ENCODE data around the gene CCN6. TPM values are rescaled to one million over a fixed set of nuclear protein-coding genes. Genes with fewer than 3 reads are reported as not detected.

CCN6 gene
- total RNA-seq, 2 experiments from 2014 or later = not detected

DNA sequence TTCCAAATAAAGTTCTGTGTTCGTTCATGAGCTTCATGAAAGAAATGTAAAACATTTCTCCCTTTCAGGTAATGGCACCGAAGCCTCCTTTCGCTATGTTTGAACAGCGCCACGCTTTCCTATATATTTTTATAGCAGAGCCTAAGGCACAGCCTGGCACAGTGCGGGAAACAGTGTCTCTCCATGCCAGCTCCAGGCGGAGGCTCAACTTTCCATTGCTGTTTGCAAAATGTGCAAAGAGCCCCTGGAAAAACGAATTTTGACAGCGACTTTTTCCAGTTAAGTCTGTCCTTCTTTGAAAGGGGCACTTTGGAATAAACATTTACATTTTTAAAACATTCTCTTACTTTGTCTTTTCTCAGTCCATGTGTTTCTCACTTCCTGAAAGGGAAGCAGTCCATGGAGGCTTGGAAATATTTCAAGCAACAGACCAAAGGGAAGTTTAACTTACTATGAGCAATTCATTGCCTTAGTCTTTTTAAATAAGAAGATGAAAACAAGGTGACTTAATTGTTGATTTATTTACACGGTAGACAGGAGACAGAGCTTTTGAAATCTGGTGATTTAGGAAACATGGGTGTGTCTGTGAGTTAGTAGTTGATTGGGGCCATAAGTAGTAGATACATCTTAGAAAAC lies 769 bp downstream of the CCN6 start:
- no peaks in the 10 kb centered on the region for H3K4me1 Mint-ChIP-seq (ENCODE audit: low read depth)
- no peaks in the 10 kb centered on the region for H3K9me3 Mint-ChIP-seq (ENCODE audit: insufficient read depth)
- ATAC-seq = no peak
- no peak overlapping the region for H3K4me3 Mint-ChIP-seq
- ChIA-PET CTCF (no interaction called here), POLR2A (no interaction called here)
- H3K27me3 Mint-ChIP-seq (ENCODE audit: low read depth) = peaks cover 8% of the 10 kb centered on the region
- no peak overlapping the region for H3K27ac Mint-ChIP-seq
- no peaks in the 10 kb centered on the region for H3K36me3 Mint-ChIP-seq (ENCODE audit: low read depth)
- no peak for DNase-seq

DNA sequence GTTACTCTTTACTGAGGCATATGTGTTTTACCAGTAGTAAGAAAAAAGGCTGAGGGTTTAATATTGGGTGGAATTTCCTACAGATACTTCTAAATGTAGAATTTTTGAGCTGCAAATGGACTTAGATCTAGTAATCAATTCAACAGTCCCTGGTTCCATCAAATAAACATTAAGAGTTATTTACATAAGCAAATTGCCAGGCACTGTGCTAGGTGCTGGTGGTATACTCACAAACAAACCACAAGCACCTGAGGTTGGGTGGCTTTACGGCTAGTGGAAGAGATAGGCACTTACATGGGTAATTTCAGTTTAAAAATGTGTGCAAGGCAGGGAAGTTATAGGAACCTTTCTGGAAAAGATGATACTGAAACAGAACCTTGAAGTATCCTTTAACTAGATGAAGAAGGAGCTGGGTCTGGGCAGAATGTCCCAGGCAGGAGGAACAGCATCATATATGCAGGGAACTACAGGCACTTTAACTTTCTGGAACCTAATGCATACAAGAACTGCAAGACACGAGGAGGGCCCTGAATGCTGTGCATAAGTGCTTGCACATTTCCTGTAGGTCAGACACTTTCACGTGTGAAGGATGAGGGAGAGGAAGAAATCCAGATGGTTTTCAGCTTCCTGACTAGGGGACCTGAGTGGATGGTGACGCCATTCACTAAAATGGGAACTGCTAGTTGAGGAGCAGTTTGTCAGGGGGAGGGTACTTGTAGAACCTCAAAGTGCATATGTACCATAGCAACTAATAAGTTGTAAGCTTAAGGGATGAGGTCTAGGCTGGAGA lies 4.5 kb downstream of the CCN6 start:
- Mint-ChIP-seq H3K27me3 (ENCODE audit: low read depth) (peaks cover 5% of the 10 kb centered on the region), H3K4me3 (no peak overlapping the region), H3K4me1 (ENCODE audit: low read depth) (no peaks in the 10 kb centered on the region), H3K27ac (no peak overlapping the region), H3K36me3 (ENCODE audit: low read depth) (no peaks in the 10 kb centered on the region), H3K9me3 (ENCODE audit: insufficient read depth) (no peaks in the 10 kb centered on the region)
- POLR2A ChIA-PET = no interaction called here
- CTCF ChIA-PET = interaction anchor here (2.0 kb wide), 1 partner anchor 105 kb away, joined by 8 read pairs; no protein-coding TSS in a partner anchor
- DNase-seq (no peak), ATAC-seq (no peak)

DNA sequence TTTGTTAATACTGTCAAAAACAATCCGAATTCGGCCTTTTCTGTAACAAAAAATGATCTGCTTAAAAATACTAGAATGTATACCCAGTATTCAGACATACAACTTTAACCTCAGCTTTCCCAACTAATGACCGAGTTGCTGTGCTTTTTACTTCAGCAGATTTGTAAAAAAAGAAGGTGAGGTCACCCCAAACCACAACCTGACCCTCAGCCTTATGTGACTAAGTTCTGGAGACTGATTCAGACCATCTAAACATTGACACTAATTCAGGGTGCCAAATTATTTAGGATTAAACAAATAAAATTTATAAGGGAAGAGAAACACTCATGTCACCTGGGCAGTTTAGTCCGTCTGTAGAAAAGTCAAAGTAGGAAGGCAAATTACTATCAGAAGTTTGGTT lies 7.7 kb downstream of the CCN6 start:
- CTCF ChIA-PET = interaction anchor here (0.8 to 1.5 kb wide), 4 partner anchors 11 to 102 kb away, joined by 3 to 7 read pairs (median 4); no protein-coding TSS in a partner anchor
- no peak overlapping the region for H3K4me3 Mint-ChIP-seq
- no peaks in the 10 kb centered on the region for H3K36me3 Mint-ChIP-seq (ENCODE audit: low read depth)
- POLR2A ChIA-PET = interaction anchor here (0.8 kb wide), 1 partner anchor 26 kb away, joined by 3 read pairs; the partner anchor contains the start of genes FAM229B and TUBE1
- no peak for DNase-seq
- H3K9me3 Mint-ChIP-seq (ENCODE audit: insufficient read depth) = no peaks in the 10 kb centered on the region
- peaks cover 10% of the 10 kb centered on the region for H3K27me3 Mint-ChIP-seq (ENCODE audit: low read depth)
- H3K27ac Mint-ChIP-seq = no peak overlapping the region
- ATAC-seq = no peak
- no peaks in the 10 kb centered on the region for H3K4me1 Mint-ChIP-seq (ENCODE audit: low read depth)

- Mint-ChIP-seq H3K4me3 (no peak overlapping the region), H3K27ac (no peak overlapping the region), H3K4me1 (ENCODE audit: low read depth) (no peaks in the 10 kb centered on the region), H3K27me3 (ENCODE audit: low read depth) (peaks cover 10% of the 10 kb centered on the region), H3K9me3 (ENCODE audit: insufficient read depth) (no peaks in the 10 kb centered on the region), H3K36me3 (ENCODE audit: low read depth) (no peaks in the 10 kb centered on the region)
- ATAC-seq = no peak
- DNase-seq = no peak
- ChIA-PET POLR2A (interaction anchor here (0.7 to 1.1 kb wide), 2 partner anchors 24 to 198 kb away, joined by 3 to 4 read pairs; partner anchors contain the start of genes FAM229B and TUBE1), CTCF (interaction anchor here (1.3 kb wide), 2 partner anchors 13 to 585 kb away, joined by 3 read pairs; no protein-coding TSS in a partner anchor)
Measured at GRCh38 chr6:112062966-112063365, 9.1 kb downstream of the CCN6 start.

DNA sequence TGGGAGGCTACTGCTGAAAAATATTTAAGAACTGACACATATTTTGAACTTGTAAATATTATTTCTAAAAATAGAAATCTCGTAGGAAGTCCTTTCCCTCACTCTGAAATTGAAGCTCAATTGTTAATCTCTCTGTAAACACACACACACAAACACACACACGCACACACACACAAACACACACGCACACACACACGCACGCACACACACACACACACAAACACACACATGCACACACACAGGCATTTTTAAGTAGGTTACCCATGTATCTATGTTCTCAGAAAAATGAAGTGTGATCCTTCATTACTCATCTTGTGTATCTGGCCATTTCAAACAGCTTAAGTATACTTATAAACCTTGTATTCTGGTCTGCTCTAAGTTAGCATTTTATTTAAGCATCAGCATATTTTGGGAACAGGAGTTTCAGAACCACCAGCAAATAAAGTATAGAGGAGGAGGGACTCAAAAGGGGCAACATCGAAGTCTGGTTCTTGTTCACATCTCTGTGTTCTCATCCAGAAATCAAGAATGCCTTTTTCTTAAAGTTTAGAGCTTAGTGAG lies 11.6 kb downstream of the CCN6 start:
- Mint-ChIP-seq H3K27me3 (ENCODE audit: low read depth) (peaks cover 10% of the 10 kb centered on the region), H3K9me3 (ENCODE audit: insufficient read depth) (no peaks in the 10 kb centered on the region), H3K36me3 (ENCODE audit: low read depth) (peaks cover 3% of the 10 kb centered on the region), H3K4me1 (ENCODE audit: low read depth) (no peaks in the 10 kb centered on the region), H3K27ac (no peak overlapping the region), H3K4me3 (no peak overlapping the region)
- ATAC-seq (no peak), DNase-seq (no peak)
- CTCF ChIA-PET = interaction anchor here (0.9 to 1.7 kb wide), 2 partner anchors 15 to 20 kb away, joined by 3 to 8 read pairs; no protein-coding TSS in a partner anchor
- POLR2A ChIA-PET = no interaction called here

DNA sequence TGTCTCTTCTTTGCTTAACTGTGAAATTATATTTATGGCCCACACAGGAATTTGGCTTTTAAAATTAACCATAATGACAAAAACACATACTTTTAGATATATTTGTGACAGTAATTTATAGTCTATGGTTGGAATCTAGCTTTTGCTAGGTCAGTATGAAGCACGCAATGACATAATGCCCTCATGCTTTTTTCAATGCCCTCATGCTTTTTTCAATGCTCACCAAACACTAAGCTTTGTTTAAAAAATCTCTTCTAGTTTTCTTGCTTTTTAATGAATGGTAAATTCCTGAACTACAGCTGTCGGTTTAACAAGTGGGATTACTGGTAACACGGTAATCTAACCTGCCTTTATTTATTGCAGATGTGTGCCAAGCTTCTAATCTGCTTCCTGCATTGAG lies 12.7 kb downstream of the CCN6 start:
- DNase-seq (no peak), ATAC-seq (no peak)
- POLR2A ChIA-PET = no interaction called here

GRCh38 chr6:112081569-112081968 lies 27.7 kb downstream of the CCN6 start:
- Mint-ChIP-seq H3K27ac (no peak overlapping the region), H3K27me3 (ENCODE audit: low read depth) (no peaks in the 10 kb centered on the region), H3K4me3 (no peak overlapping the region), H3K4me1 (ENCODE audit: low read depth) (peaks cover 3% of the 10 kb centered on the region), H3K36me3 (ENCODE audit: low read depth) (peaks cover 11% of the 10 kb centered on the region), H3K9me3 (ENCODE audit: insufficient read depth) (no peaks in the 10 kb centered on the region)
- ChIA-PET CTCF (interaction anchor here (0.8 kb wide), 1 partner anchor 98 kb away, joined by 3 read pairs; no protein-coding TSS in a partner anchor), POLR2A (no interaction called here)
- ATAC-seq (no peak), DNase-seq (no peak)

More for the DNA sequence above, 12.7 kb downstream of the CCN6 start:
- H3K4me1 Mint-ChIP-seq (ENCODE audit: low read depth) = no peaks in the 10 kb centered on the region
- no peak overlapping the region for H3K27ac Mint-ChIP-seq
- peaks cover 3% of the 10 kb centered on the region for H3K36me3 Mint-ChIP-seq (ENCODE audit: low read depth)
- peaks cover 10% of the 10 kb centered on the region for H3K27me3 Mint-ChIP-seq (ENCODE audit: low read depth)
- CTCF ChIA-PET = no interaction called here
- no peak overlapping the region for H3K4me3 Mint-ChIP-seq
- no peaks in the 10 kb centered on the region for H3K9me3 Mint-ChIP-seq (ENCODE audit: insufficient read depth)

DNA sequence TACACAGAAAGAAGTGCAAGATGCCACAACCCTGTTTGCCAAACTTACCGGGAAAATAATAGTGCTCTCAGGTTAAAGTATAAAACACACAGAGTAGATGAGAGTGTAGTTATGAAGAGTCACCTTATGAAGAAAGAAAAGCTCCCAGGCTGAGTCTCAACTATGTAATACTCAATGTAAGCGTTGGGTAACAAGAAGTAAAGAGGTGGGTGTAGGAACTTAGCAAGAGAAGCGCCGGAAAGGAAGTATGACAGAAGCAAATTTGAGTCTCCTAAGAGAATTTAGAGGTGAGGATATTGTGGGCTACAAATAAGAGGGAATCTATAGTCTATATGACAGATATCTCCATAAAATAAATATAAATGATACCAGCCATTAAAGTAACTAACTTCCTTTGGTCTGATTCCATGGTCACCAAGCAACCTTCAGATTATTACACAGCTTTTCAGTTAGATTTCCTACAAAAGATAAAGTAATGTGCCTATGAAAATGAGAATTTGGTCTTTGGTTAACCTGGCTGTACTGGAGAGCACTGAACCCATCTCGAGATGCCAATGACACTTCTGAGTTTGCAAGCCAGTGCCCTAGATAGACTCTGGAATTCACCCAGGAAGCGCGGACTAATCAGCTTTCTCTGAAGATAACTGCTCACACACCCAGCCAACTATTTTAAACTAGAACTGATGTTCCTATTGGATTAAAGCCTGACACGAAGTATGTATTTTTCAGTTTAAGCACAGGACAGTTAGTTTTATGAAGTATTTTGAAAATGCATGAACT lies 31.6 kb downstream of the CCN6 start:
- CTCF ChIA-PET = interaction anchor here (0.8 to 7.5 kb wide), 7 partner anchors 9 to 827 kb away, joined by 3 to 99 read pairs (median 6); no protein-coding TSS in a partner anchor
- Mint-ChIP-seq H3K9me3 (ENCODE audit: insufficient read depth) (no peaks in the 10 kb centered on the region), H3K27ac (no peak overlapping the region), H3K4me1 (ENCODE audit: low read depth) (peaks cover 3% of the 10 kb centered on the region), H3K27me3 (ENCODE audit: low read depth) (peaks cover 14% of the 10 kb centered on the region), H3K4me3 (peak overlapping the region; percentile 23), H3K36me3 (ENCODE audit: low read depth) (peaks cover 3% of the 10 kb centered on the region)
- POLR2A ChIA-PET = interaction anchor here (2.1 kb wide), 1 partner anchor 78 kb away, joined by 6 read pairs; no protein-coding TSS in a partner anchor
- no peak for DNase-seq
- ATAC-seq = no peak

GRCh38 chr6:112086744-112087135 lies 32.8 kb downstream of the CCN6 start:
- ChIA-PET CTCF (interaction anchor here (0.7 to 7.5 kb wide), 15 partner anchors 11 to 828 kb away, joined by 3 to 99 read pairs (median 4); no protein-coding TSS in a partner anchor), POLR2A (interaction anchor here (0.7 to 2.1 kb wide), 11 partner anchors 13 to 1105 kb away, joined by 3 to 6 read pairs (median 3); partner anchors contain the start of genes REV3L and RPF2)
- H3K27me3 Mint-ChIP-seq (ENCODE audit: low read depth) = peaks cover 21% of the 10 kb centered on the region
- peaks cover 3% of the 10 kb centered on the region for H3K36me3 Mint-ChIP-seq (ENCODE audit: low read depth)
- no peak overlapping the region for H3K4me3 Mint-ChIP-seq
- peak; percentile 13 for ATAC-seq
- DNase-seq = no peak
- H3K27ac Mint-ChIP-seq = no peak overlapping the region
- no peaks in the 10 kb centered on the region for H3K9me3 Mint-ChIP-seq (ENCODE audit: insufficient read depth)
- peaks cover 3% of the 10 kb centered on the region for H3K4me1 Mint-ChIP-seq (ENCODE audit: low read depth)

DNA sequence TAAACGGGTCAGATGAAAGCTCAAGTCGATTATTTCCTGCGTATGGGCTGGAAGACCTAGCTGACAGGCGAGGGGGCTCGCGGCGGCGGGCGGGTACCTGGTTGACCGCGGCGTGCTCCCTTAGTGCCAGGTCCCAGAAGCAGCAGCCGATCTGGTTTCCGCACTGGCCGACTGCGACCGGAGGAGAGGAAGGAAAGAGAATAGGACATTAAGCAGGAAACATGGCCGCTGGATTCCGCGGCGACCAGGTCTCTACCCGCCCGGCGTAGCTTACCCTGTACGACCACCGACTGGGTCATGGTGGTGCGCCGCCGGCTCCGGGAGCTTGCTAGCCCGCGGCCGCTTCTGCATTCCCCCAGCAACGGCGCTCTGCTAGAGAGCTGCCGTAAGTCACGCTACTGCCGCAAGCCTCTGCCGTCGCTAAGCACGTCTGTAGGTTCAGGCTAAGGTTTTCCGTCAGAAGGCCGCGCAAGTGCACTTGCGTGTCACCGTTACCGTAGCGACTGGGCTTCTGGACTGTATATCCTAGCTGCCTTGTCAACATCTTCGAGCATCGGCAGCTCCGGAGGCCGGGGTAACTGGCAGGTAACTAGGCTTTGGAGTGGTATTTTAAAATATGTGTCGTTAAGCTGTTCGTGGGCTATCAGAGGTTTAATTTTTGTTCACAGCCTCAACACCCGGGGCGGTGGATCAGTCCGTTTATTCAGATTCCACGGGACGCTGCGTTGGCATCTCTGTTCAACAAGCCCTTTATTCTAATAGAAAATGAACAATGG lies 33.4 kb downstream of the CCN6 start, which contains the start of the genes FAM229B and TUBE1:
TSS of gene FAM229B (plus strand) at position 456 of the 776 bp plus-strand sequence. CDS start 11,693 bp downstream, outside the sequence.
TSS of gene TUBE1 (minus strand) at position 347 of the 776 bp plus-strand sequence. CDS start at position 299, 48 bp downstream.
- Mint-ChIP-seq H3K27me3 (ENCODE audit: low read depth) (peaks cover 22% of the 10 kb centered on the region), H3K4me1 (ENCODE audit: low read depth) (peaks cover 3% of the 10 kb centered on the region), H3K4me3 (no peak within 1 kb of the TSS), H3K27ac (no peak within 1 kb of the TSS), H3K9me3 (ENCODE audit: insufficient read depth) (no peaks in the 10 kb centered on the region), H3K36me3 (ENCODE audit: low read depth) (peaks cover 3% of the 10 kb centered on the region)
- peak; percentile 95 for DNase-seq
- ATAC-seq = peak; percentile 96
- POLR2A ChIA-PET = interaction anchor here (0.6 to 2.1 kb wide), 15 partner anchors 11 to 1106 kb away, joined by 3 to 6 read pairs (median 3); partner anchors contain the start of genes REV3L and RPF2
- CTCF ChIA-PET = interaction anchor here (0.7 to 7.5 kb wide), 18 partner anchors 11 to 829 kb away, joined by 3 to 99 read pairs (median 3); no protein-coding TSS in a partner anchor

Measured in activated CD8-positive, alpha-beta T cell treated with anti-CD3 and anti-CD28 coated beads, Interleukin-2, amount 10 ng/mL, durations not matched to agents 7 days and 5 days (primary cell).